CD4-positive, alpha-beta T cell treated with Interleukin-10 for 1 hour (primary cell): ENCODE data around the gene KRT12.

ENCODE experiments used
- DNase-seq: peaks from one replicate; pipeline ENCODE4 v3.0.0-alpha.2; 2020

KRT12 gene

DNA sequence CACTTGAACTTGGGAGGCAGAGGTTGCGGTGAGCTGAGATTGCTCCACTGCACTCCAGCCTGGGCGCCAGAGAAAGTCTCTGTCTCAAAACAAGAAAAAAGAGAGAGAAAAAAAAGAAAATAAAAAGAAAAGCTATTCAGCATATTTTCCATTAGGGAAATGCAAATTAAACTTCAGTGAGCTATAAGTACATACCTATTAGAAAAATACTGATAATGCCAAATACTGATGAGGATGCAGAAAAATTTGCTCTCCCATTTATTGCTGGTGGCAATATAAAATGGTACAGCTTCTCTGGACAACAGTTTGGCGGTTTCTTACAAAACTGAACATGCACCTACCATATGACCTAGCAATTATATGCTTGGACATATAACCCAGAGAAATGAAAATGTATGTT, 54.4 kb downstream of the KRT12 start:
- no peak for DNase-seq
